ENCODE data around the gene RDH14.
A peak's percentile ranks its signal among the peaks of the same experiment; 100 is the strongest.

RDH14 gene

DNA sequence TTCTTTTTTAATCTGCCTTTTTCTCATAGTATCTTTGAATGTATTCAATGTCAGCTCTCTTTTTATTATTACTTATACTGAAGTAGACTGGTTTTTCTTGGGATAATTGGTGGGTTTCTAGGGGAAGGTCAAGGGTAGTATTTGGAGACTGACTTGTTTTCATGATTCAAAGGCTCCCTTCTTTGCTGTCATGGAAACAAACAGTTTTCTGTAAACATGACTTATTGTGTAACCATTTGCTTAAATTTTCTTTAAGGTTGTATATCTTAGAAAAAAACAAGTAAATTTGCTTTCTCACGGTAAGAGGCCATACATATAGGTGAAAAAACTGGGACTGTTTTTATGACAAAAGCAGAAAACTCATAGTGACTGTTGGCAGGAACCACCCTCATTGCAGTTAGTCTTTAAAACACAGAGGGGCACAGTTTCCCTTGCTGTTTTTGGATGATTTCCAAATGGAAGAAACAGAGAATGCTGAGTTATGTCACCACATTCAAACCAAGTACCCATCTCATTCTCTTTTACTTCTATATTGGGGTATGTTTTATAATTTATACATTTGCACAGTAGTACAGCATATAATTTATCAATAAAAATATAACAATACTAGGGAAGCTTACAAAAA lies 5.8 kb upstream of the RDH14 start:
- DNase-seq (ENCODE audit: low read depth): peak; percentile 33

DNA sequence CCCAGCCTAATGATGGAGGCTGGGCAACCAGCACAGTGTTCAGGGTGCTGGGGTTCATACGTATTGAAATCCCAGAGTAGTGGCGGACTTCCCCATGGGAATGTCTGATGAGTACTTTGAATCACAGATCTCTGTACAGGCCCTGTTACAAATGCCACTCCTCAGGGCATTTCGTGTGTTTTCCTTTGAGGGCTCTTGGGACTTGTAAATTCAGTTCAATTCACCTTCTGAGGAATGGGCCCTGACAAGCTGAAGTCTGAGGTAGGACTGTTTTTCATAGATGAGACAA lies 288 bp upstream of the RDH14 start:
- no peak for DNase-seq (ENCODE audit: low read depth)

DNA sequence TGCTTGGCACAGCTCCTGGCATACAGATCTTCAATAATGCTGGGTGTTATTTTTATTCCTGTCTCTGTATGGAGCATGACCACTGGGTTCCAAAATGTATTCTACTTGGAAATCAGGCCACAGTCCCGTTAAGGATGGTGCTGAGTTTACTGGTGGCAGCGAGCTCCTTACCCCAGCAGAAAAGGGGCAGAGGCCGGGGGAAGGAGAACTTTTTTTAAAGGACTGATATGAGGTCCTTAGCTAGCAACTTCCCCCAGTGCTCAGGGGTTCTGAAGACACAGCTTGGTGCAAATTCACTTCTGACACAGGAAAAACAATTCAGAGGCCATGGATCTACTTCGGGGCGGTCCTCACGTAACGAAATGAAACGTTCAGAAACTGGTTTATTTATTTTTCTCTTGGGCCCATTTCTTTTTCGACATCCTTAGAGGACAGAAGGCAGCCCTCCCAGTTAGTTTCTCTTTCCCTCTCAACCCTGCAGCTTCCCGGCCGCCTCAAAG lies 872 bp downstream of the RDH14 start:
- no peak for DNase-seq (ENCODE audit: low read depth)

DNA sequence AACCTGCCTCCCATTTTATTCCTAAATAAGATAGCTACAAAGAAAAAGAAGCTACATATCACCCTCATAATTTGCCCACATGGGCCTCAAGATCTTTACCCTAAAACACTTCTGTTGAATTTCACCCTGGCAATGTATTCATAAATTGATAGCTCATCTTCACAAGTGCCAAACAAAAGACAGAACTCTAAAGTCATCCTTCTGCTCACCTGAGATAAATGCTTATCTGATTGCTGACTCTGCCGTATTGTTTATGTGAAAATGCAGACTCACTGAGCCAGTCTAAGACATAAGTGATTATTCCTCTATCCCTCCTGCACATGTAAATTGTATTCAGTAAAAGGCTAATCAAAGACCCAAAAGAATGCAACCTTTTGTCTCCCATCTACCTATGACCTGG lies 2.0 kb downstream of the RDH14 start:
- DNase-seq (ENCODE audit: low read depth): no peak

DNA sequence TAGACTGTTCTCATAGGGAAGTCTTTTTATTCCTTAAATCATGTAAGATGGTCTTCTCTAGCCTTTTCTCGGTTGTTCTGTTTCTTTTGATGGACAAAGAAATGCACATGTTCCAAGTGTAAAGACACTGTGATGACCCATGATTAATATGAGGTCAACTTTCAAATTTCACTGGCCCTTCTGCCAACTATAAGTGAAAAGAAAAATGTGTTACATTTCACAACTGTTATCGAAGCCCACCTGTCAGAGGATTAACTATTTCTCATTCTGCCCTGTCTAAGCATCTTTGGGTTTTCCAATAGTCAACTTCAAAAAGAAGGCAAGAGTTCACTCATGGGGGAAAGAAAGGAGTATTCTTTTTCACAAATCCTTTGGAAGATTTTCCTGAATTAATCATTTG lies 3.3 kb downstream of the RDH14 start:
- no peak for DNase-seq (ENCODE audit: low read depth)

DNA sequence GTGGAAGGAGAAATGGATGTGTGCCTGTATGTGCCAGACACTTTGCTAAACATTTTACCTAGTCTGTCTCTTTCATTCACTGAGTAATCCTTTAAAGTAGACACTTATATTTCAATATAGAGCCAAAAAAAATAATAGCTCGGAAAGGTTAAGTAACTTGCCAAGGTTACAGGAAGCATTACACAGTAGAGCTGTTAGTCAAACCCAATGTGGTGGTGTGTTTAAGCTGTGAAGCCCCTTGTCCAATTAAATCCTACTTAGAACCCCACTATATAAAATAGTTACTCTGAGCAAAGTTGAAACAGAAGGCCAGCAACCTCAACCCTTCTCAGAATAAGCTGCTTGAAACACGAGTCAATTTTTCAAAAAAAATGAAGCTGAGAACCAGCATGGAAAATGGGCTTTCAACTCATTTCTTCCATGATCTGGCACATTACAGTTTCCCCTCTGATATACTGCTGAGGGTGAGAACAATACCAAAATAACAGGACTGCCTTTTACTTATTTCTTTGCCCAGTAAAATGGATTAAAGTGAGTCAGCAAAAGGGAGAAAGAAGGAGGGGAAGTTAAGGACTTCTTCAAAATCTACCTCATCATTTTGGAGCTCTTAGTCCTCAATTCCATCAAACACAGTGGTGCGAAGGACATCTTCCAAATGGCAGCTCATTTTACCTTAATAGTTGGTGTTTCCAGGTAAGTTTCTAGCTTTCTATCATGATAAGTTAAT lies 7.9 kb downstream of the RDH14 start:
- no peak for DNase-seq (ENCODE audit: low read depth)

DNA sequence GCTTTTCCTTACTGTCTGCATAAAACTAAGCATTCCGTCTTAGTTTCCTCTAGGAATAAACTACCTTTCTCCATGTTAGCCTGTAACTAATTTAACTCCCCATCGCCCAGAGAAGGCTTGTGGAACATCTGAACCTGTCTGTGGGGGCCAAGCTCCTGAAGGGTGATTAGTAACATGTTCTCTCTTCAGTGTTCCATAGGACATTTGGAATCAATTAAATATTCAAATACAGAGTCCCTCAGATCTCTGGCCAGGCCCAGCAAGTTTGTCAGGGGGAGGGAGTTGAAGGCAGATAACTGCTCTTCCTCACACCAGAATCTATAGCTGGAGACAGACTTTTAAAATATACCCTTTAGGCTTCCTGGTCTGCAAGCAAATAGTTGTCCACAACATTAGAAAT lies 8.8 kb downstream of the RDH14 start:
- peak; percentile 8 for DNase-seq (ENCODE audit: low read depth)

DNA sequence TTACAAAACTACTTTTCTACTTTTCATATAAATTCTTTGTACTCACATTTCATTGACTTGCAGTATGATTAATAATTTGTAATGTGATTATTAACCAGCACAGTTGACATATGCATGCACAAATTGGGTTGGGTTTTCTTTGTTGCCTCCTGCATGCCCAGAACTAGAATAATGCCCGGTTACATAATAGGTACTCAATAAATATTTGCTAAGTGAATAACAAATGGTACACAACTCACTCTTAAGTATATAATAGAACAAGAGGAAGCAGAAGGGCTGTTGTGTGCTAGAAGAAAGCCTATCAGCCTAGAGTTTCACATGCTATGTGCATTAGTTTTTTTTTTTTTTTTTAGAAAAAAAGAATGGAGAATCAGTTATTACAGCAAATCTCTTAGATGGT lies 9.3 kb downstream of the RDH14 start:
- no peak for DNase-seq (ENCODE audit: low read depth)

DNA sequence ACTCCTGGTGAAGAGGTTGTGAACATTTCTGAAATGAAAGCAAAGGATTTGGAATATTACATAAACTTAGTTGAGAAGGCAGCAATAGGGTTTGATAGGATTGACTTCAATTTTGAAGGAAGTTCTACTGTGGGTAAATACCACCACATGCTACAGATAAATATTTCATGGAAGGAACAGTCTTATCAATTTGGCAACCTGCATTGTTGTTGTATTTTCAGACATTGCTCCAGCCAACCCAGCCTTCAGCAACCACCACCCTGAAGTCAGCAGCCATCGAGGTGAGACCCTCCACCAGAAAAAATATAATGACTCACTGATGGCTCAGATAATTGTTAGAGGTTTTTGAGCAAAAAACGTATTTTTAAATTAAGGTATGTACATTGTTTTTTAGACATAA lies 10.0 kb downstream of the RDH14 start:
- no peak for DNase-seq (ENCODE audit: low read depth)

DNA sequence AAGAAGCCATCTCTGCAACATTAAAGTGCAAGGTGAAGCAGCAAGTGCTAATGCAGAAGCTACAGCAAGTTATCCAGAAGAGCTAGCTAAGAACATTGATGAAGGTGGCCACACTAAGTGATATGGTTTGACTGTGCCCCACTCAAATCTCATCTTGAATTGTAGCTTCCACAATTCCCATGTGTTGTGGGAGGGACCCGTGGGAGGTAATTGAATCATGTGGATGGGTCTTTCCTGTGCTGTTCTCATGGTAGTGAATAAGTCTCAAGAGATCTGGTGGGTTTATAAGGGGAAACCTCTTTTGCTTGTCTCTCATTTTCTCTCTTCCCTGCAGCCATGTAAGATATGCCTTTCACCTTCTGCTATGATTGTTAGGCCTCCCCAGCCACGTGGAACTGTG lies 11.4 kb downstream of the RDH14 start:
- DNase-seq (ENCODE audit: low read depth): no peak

DNA sequence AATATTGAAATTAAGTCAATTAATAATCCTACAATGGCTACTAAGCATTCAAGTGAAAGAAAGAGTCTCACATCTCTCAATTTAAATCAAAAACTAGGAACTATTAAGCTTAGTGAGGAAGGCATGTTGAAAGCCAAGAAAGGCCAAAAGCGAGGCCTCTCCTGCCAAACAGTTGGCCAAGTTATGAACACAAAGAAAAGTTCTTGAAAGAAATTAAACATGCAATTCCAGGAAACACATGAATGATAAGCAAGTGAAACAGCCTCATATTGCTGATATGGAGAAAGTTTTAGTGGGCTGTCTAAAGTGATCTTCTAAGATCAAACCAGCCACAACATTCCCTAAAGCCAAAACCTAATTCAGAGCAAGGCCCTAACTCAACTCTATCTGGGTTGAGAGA lies 11.8 kb downstream of the RDH14 start:
- DNase-seq (ENCODE audit: low read depth): no peak

DNA sequence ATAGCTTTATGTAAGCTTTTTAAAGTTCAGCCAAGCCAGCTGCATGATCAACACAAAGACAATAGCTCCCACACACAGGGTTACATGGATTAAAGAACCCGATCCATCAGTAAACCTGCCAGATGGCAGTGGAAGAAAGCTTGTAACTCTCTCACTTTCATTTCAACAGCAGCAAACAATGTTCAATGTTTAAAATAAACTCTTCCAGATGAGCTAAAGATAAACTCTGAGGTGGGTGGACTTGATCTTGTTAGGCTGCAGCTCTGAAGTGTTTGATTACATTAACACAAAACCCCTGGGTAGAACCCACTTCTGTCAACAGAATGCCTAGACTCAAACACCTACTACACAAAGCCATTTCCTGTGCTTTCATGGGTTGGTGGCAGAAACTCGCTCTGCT lies 13.9 kb downstream of the RDH14 start:
- DNase-seq (ENCODE audit: low read depth): no peak

DNA sequence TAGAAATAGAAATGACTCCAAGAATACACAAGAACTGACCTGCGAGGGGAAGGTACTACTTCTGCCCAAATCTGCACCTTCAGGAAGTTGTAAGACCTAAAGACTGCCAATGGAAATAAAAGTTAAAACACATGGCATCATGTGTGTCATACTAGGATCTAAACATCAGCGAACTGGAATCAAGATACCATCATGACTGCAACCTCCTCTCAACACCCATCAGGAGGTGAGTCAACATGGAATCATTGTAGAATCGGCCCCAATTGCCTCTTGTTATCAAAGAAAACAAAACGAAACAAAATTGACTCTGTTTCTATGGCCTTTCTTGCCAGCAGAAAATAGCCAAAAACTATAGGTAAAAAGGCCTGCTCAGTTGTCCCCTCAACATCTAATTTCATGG lies 15.1 kb downstream of the RDH14 start:
- DNase-seq (ENCODE audit: low read depth): no peak

DNA sequence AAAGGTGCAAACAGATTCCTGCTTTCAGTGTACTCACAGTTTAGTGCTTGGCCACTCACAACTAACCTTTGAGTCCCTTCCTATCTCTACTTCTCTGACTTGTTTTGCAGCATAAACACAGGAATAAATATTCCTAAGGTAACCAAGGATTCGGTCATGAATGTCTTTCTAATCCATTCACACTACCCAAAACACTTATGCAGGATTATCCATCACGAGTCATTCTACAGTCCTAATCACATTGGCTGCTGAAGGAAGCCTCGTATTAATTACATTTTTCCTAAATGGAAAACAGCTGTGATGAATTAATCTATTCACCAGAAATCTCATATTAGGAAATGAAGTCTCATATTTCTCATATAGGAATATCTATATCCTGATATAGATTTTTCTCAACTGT lies 16.3 kb downstream of the RDH14 start:
- DNase-seq (ENCODE audit: low read depth): no peak

DNA sequence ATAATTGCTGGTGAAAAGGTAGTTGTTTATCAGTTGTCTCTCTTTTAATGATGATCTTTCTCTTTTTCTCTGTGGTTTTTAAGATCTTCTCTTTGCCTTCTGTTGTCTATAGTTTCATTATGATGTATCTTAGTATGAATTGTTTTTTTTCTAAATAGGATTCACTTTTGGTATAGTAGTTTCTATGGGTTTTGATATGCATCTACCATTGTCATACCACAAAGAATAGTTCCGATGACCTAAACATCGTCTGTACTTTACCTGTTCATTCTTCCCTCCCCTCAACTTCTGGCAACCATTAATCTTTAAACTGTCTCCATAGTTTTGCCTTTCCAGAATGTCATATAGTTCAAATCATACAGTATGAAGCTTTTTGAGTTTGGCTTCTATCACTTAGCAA lies 19.6 kb downstream of the RDH14 start:
- no peak for DNase-seq (ENCODE audit: low read depth)

DNA sequence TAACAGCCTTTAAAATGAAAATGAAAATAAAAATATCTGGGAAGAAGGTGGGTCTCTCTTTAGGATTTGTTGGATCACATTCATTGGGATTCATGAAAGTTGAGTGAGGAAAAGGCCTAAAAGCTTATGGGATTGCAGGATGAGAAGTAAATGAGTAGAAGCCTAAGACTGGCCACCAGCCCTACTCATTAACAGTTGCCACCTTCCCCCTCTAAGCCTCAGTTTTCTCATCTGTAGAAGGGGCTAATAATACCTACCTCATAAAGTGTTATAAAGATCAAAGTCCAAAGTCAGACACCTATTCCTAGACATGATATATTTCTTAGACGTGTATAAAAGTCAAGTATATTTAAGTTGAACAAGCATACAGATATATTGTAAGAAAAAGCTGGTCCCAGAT lies 23.8 kb downstream of the RDH14 start:
- no peak for DNase-seq (ENCODE audit: low read depth)

DNA sequence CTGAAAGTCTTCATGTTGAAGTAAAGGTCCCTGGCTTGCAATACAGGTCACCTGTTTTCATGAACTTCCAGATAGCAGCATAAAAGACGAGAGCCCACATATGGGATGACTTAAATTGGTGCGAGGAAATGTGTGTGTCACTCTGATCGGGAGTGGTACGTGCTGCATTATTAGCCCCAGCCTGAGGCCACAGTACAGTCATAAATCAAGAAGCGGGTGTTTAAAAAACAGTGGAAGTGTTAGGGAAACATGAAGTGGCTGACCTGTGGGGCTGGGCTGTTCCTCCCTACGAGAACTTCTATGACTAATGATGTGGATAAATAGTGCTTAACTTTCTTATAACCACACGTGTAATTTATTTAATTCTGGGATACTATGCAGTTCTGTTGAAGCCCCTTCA lies 24.4 kb downstream of the RDH14 start:
- no peak for DNase-seq (ENCODE audit: low read depth)

DNA sequence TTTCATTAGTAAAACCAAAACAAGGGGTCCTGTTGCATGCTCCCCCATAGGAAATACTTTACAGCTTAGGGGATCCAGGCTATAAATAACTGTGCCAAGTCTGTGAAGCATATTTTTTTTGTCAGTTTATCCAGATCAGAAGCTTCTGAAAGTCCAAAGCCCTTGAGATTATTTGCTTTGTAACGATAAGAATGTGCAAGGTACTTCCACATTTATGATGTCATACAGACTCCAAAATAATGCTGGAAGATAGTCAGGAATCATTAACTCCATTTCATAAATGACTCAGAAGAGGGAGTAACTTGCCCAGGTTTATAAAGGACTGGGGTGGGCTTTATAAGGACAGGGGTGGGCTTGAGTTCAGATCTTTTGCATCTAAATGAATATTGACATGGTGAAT lies 29.3 kb downstream of the RDH14 start:
- no peak for DNase-seq (ENCODE audit: low read depth)

DNA sequence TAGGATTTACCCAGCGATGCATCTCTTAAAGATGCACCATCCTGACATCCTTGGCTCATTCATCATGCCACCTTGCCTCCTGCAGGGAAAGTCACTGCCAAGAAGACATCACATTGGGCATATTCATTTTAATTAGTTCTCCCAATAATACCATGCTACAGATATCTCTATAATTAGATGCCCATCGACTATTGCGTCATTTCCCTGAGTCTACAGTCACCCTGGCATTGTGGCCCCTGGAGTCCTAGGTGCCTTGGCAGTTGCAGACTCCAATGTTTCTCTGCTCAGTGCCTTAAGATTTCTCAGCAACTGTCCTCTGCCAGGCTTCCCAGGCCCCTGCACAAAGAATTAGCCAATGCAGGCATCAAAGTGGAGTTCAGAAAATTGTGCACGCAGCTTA lies 32.6 kb downstream of the RDH14 start:
- no peak for DNase-seq (ENCODE audit: low read depth)

DNA sequence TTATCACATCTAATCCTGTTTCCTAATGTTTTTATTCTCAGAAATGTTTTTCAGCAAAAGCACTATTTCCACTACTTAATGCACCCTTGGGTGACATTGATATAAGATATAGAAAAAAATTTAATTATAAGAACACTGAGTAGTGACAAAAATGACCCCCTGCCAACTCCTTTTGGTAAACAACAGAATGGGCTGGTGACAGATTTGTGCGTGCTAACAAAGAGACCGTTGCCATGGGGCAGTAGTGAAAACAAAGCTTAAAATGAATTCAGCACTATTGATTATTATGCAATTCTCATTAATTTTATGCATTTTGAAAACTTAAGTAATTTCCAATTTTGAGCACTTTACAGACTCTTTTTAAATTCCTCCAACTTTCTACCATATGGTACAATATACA lies 33.1 kb downstream of the RDH14 start:
- DNase-seq (ENCODE audit: low read depth): no peak

DNA sequence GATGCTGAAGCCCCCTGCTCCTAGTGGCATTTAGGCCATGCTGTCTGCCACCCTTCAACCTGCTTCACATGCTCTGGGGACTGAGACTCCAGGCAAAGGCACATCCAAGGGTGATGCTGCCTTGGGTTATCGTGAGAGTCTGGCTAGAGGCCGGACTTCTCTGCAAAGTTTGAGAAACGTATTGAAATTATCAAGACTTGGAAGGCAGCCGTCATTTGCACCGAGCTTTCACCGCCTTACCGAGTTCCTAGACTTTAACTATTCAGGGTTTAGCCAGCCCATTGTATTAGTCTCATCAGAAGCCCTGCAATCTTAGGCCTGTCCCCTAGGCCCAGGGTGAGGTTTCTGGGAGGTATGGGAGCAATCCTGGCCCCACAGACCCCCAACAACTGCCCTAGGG lies 34.0 kb downstream of the RDH14 start:
- no peak for DNase-seq (ENCODE audit: low read depth)

DNA sequence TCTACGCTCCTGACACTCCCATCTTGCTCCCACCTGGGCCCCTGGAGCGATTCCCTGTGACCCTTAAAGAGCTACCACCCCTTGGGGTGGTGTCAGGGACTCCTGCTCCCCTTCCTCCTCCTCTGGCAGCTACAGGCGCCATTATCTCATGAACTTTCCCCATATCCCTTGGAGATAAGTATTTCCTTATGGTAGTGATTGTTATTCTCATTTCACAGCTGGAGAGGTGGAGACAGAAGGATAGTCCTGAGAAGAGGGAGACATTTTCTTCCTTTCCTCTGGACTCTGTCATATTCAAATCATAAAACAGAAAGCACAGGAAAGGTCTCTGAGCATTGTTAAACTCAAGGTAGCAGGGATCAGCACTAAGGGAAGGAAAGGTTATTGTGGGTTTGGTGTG lies 34.6 kb downstream of the RDH14 start:
- no peak for DNase-seq (ENCODE audit: low read depth)

DNA sequence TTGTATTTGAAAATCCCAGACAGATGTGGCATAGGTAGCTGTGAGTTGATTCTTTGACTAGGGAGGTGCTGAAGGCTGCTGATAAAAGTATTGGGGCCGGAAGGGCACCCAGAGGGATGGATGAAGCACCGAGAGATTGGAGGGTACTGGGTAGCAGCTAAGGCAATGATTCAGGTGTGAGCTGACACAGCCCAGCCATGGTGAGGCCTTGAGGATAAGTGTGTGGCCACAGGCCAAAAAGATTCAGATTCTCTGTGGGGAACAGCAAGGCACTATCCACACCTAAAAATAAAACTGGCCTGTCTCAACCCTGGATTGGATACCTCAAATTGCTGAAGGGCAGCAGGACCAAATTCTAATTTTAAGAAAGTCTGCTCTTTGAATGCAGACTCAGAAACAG lies 35.2 kb downstream of the RDH14 start:
- DNase-seq (ENCODE audit: low read depth): no peak

DNA sequence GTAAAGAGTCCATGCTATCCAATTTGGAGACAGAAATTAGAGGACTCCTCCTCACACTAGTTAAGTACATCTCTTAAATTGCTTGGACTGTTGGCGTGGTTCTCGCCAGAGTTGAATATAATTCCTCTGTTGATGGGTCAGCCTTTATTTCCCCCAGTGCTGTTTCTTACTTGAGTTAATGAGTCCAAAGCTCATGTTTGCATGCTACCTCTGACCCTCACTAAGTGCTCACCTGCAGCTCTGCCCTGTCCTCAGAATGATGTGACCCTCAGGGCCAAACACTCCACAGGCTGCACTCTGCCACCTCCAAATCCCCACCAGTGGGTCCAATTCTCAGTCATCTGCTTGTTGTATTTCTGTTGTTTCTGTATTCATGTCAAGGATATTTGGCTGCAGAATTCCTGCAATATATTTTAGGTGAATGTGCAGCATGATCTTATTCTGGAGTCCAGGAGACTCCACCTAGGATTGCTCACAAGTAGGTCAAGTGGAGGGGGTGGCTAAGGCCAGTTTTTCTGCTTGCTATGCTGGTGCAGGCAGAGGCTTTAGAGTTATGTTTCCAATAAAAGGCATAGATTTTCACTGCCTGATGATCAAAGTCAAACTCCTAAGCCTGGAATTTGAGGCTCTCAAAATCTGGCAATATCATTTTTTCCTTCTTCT lies 37.8 kb downstream of the RDH14 start:
- no peak for DNase-seq (ENCODE audit: low read depth)

Data from fibroblast of gingiva (primary cell).